PC-3 (cell line): ENCODE measurements around the gene ZNF2. TPM values are rescaled to one million over a fixed set of nuclear protein-coding genes. Genes with fewer than 3 reads are reported as not detected.

Source experiments
- ATAC-seq: fragments of 200-7000 bp; cut with Tn5 transposase; 2 replicates; pipeline ENCODE4 v1.9.1; 2020; ENCODE audit warnings: mild to moderate bottlenecking, moderate library complexity
- BruUV-seq: library from RNA; stranded (reverse); fragments of 400-500 nt; replicated peaks from 2 replicates; lab custom pipeline; 2021; lab: Mats Ljungman, UMichigan
- CTCF ChIA-PET: fragments of 300-600 bp; sonication (Branson Sonifier 250); formaldehyde crosslinking; loops from one replicate; lab custom pipeline; 2022; ENCODE audit warnings: antibody characterized with exemption; lab: Charles Lee
- POLR2A ChIA-PET: fragments of 300-600 bp; sonication (Branson Sonifier 250); formaldehyde crosslinking; loops from one replicate; lab custom pipeline; 2022; ENCODE audit warnings: antibody characterized with exemption; ENCODE audit not compliant: unreplicated experiment; lab: Charles Lee
- DNase-seq: peaks from one replicate; pipeline ENCODE4 v3.0.0-alpha.2; 2015
- H2AFZ ChIP-seq: fragments of 300-600 bp; sonication (generic); 2 replicates; pipeline ENCODE4 v1.6.0; 2016; ENCODE audit warnings: antibody characterized with exemption, low read length
- H3F3A ChIP-seq: fragments of 300-600 bp; sonication (generic); one replicate; pipeline ENCODE4 v1.6.0; 2017; ENCODE audit warnings: antibody characterized with exemption, low read length, control low read depth, mild to moderate bottlenecking; ENCODE audit not compliant: unreplicated experiment
- H3K27ac ChIP-seq: fragments of 300-600 bp; sonication (generic); 2 replicates; pipeline ENCODE4 v1.5.1; 2016; ENCODE audit warnings: mild to moderate bottlenecking, low read length
- H3K27me3 ChIP-seq: fragments of 300-600 bp; sonication (generic); 2 replicates; pipeline ENCODE4 v1.6.1; 2016; ENCODE audit warnings: low read length, mixed read lengths
- H3K36me3 ChIP-seq: fragments of 300-600 bp; sonication (generic); 2 replicates; pipeline ENCODE4 v1.6.1; 2016; ENCODE audit warnings: low read depth, mixed run types, low read length, mixed read lengths
- H3K4me1 ChIP-seq: fragments of 300-600 bp; sonication (generic); 2 replicates; pipeline ENCODE4 v1.5.1; 2016; ENCODE audit warnings: low read length; ENCODE audit not compliant: insufficient read depth
- H3K4me2 ChIP-seq: fragments of 300-600 bp; sonication (generic); 2 replicates; pipeline ENCODE4 v1.6.0; 2016; ENCODE audit warnings: low read length
- H3K4me3 ChIP-seq: fragments of 300-600 bp; sonication (generic); 2 replicates; pipeline ENCODE4 v1.5.1; 2016; ENCODE audit warnings: mild to moderate bottlenecking, low read length, mixed read lengths
- H3K79me2 ChIP-seq: fragments of 300-600 bp; sonication (generic); 2 replicates; pipeline ENCODE4 v1.6.1; 2017; ENCODE audit warnings: low read length, mixed read lengths
- H3K9ac ChIP-seq: fragments of 300-600 bp; sonication (generic); 2 replicates; pipeline ENCODE4 v1.6.0; 2016; ENCODE audit warnings: mild to moderate bottlenecking, low read length
- H3K9me2 ChIP-seq: fragments of 300-600 bp; sonication (generic); replicated peaks from 2 replicates; pipeline ENCODE4 v1.6.1; 2016; ENCODE audit warnings: mixed run types, low read length, mixed read lengths
- H3K9me3 ChIP-seq: fragments of 300-600 bp; sonication (generic); 2 replicates; pipeline ENCODE4 v1.6.1; 2016; ENCODE audit warnings: low read length, mixed read lengths
- H4K20me1 ChIP-seq: fragments of 300-600 bp; sonication (generic); 2 replicates; pipeline ENCODE4 v1.6.1; 2016; ENCODE audit warnings: low read length, mixed read lengths
- CTCF ChIP-seq: fragments of 300-600 bp; sonication (generic); conservative IDR thresholded peaks from 2 replicates; pipeline ENCODE4 v1.5.1; 2017; ENCODE audit warnings: antibody characterized with exemption, low read depth, mild to moderate bottlenecking, low read length
- EZH2 ChIP-seq: fragments of 300-600 bp; sonication (generic); IDR thresholded peaks from one replicate; pipeline ENCODE4 v1.6.1; 2017; ENCODE audit warnings: antibody characterized with exemption, mild to moderate bottlenecking, low read length; ENCODE audit not compliant: unreplicated experiment
- EZH2phosphoT487 ChIP-seq: fragments of 300-600 bp; sonication (generic); IDR thresholded peaks from 2 replicates; pipeline ENCODE4 v1.6.1; 2018; ENCODE audit warnings: mild to moderate bottlenecking, antibody characterized with exemption, low read length, borderline replicate concordance
- intact Hi-C: fragments of 100-400 bp; cut with micrococcal nuclease; formaldehyde crosslinking; loops from 2 replicates; pipeline ENCODE4 v1.9.0; 2023
- total RNA-seq: library from RNA; depleted of rRNA; stranded (reverse); fragments of >200 nt; gene quantifications from 2 replicates; pipeline ENCODE4 v1.2.3, GENCODE V29; 2014

ZNF2 gene
- total RNA-seq, 1 experiment from 2014 or later: 3.1 TPM

DNA sequence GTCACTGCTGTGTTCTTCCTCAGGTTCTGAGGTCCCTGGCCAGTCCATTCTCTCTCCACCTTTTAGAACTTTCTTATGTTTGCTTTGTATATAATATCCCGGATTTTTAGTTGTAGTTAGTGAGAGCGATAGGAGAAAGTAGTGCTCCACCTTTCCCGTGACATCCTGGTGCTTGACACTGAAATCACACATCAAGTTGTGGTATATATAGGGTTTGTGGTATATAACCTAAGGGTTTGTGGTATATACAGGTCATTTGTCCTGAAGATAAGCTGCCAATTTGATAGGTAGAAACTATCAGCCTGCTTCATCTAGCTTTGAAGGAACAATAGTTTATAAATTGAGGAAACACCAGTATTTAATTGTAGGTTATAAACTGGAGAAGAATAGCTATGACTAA lies 54.8 kb downstream of the ZNF2 start:
- no peak overlapping the region for H3K9ac ChIP-seq
- H3K4me2 ChIP-seq: no peak overlapping the region
- TF ChIP-seq EZH2phosphoT487 (no peak), CTCF (no peak), EZH2 (no peak)
- H3K4me3 ChIP-seq: no peak overlapping the region
- H3F3A ChIP-seq: no peaks in the 10 kb centered on the region
- no TSS peak for BruUV-seq
- H3K9me2 ChIP-seq: no peaks in the 10 kb centered on the region
- no peak for DNase-seq
- no peaks in the 10 kb centered on the region for H3K27me3 ChIP-seq
- H3K79me2 ChIP-seq: no peaks in the 10 kb centered on the region
- intact Hi-C loops: no loop called here
- H4K20me1 ChIP-seq: no peaks in the 10 kb centered on the region
- no peak overlapping the region for H3K27ac ChIP-seq
- ChIA-PET POLR2A (no interaction called here), CTCF (no interaction called here)
- 0 out of 2 replicates have a peak, but pooled peaks cover 2% of the 10 kb centered on the region for H3K36me3 ChIP-seq
- H3K9me3 ChIP-seq: peaks cover 67% of the 10 kb centered on the region
- H3K4me1 ChIP-seq: no peaks in the 10 kb centered on the region
- ATAC-seq: no peak
- no peak overlapping the region for H2AFZ ChIP-seq

DNA sequence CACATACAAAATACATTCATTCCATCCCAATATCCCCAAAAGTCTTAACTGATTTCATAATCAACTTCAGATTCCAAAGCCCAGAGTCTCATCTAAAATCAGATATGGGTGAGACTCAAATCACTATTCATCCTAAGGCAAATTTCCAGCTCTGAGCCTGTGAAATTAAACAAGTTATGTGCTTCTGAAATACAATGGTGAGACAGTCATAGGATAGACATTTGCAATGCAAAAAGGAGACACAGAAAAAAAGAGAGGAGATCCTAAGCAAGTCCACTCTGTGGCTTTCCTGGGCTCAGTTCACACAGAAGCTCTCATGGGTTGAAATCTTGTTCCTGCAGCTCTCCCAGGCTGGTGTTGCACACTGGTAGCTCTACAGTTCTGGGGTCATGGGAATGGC lies 60.0 kb downstream of the ZNF2 start:
- H3K9me3 ChIP-seq: peaks cover 39% of the 10 kb centered on the region
- H3K9ac ChIP-seq: no peak overlapping the region
- H3K4me3 ChIP-seq: no peak overlapping the region
- no peak overlapping the region for H3K4me2 ChIP-seq
- TF ChIP-seq EZH2phosphoT487: no peak
- no peak for TF ChIP-seq CTCF
- no peak for TF ChIP-seq EZH2
- H3F3A ChIP-seq: no peaks in the 10 kb centered on the region
- BruUV-seq: no TSS peak
- ATAC-seq (no peak), DNase-seq (no peak)
- ChIA-PET CTCF (no interaction called here), POLR2A (no interaction called here)
- no peaks in the 10 kb centered on the region for H4K20me1 ChIP-seq
- H3K9me2 ChIP-seq: no peaks in the 10 kb centered on the region
- H3K79me2 ChIP-seq: no peaks in the 10 kb centered on the region
- no peaks in the 10 kb centered on the region for H3K27me3 ChIP-seq
- H3K36me3 ChIP-seq: no peaks in the 10 kb centered on the region
- no peak overlapping the region for H2AFZ ChIP-seq
- no peaks in the 10 kb centered on the region for H3K4me1 ChIP-seq
- intact Hi-C loops: no loop called here
- H3K27ac ChIP-seq: no peak overlapping the region

DNA sequence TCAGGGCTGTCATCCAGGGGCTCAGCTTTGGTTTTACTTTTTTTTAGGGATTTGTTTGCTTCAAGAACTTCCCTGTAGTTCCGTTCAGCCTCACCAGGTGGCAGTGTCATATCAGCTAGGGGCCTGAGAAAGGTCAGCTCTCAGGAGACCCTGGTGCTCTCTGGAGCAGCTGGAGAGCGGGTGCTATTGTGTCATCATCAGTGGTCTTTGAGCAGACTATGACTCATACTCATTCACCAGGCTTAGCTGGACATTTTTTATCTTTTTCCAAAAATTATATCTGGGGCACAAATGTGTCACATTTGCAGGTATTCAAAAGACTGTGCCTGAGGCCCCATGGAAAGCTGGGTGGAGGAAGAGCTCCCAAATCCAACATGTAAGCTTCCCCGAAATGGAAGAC lies 66.1 kb downstream of the ZNF2 start:
- POLR2A ChIA-PET: interaction anchor here (0.6 kb wide), 1 partner anchor 170 kb away, joined by 3 read pairs; no protein-coding TSS in a partner anchor
- peak; percentile 93 for DNase-seq
- intact Hi-C loops: loop anchor here (1.0 kb wide), 1 partner anchor 84 kb away; no protein-coding TSS in a partner anchor

More for the DNA sequence above, 66.1 kb downstream of the ZNF2 start:
- no peak overlapping the region for H3K27ac ChIP-seq
- H3K79me2 ChIP-seq: no peaks in the 10 kb centered on the region
- no TSS peak for BruUV-seq
- no peaks in the 10 kb centered on the region for H4K20me1 ChIP-seq
- peak; percentile 85 for ATAC-seq
- TF ChIP-seq EZH2phosphoT487 (no peak), EZH2 (no peak), CTCF (peak; percentile 96)
- H3K9me2 ChIP-seq: no peaks in the 10 kb centered on the region
- CTCF ChIA-PET: interaction anchor here (0.8 to 2.5 kb wide), 9 partner anchors 42 to 157 kb away, joined by 3 to 28 read pairs (median 7); partner anchors contain the start of gene PROM2
- H3K4me1 ChIP-seq: peaks cover 10% of the 10 kb centered on the region
- H3K27me3 ChIP-seq: no peaks in the 10 kb centered on the region
- H3K36me3 ChIP-seq: no peaks in the 10 kb centered on the region
- no peak overlapping the region for H3K9ac ChIP-seq
- H3K9me3 ChIP-seq: no peaks in the 10 kb centered on the region
- H2AFZ ChIP-seq: no peak overlapping the region
- peak overlapping the region; percentile 11; the same call in 1 of the 2 replicates for H3K4me2 ChIP-seq
- no peaks in the 10 kb centered on the region for H3F3A ChIP-seq
- H3K4me3 ChIP-seq: no peak overlapping the region
